Measurements from ENCODE around the gene SLC9A6. TPM values are rescaled to one million over a fixed set of nuclear protein-coding genes. Genes with fewer than 3 reads are reported as not detected.

SLC9A6 gene
- total RNA-seq, 1 donor from 2014 or later = 15.5 TPM

GRCh38 chrX:136039968-136040367 lies 54.7 kb downstream of the SLC9A6 start:
- Mint-ChIP-seq H3K36me3 (ENCODE audit: unreplicated experiment) (no peaks in the 10 kb centered on the region), H3K4me3 (ENCODE audit: unreplicated experiment) (no peak overlapping the region), H3K27ac (ENCODE audit: unreplicated experiment) (no peak overlapping the region), H3K9me3 (ENCODE audit: unreplicated experiment) (no peaks in the 10 kb centered on the region), H3K4me1 (ENCODE audit: low read depth, unreplicated experiment) (no peaks in the 10 kb centered on the region), H3K27me3 (ENCODE audit: unreplicated experiment) (no peaks in the 10 kb centered on the region)
- DNase-seq = no peak
- no peak for TF ChIP-seq CTCF (IDR thresholded peaks at IDR 0.05; ENCODE audit: partially characterized antibody, unreplicated experiment)

GRCh38 chrX:136041254-136041812 lies 56.1 kb downstream of the SLC9A6 start:
- no peaks in the 10 kb centered on the region for H3K27me3 Mint-ChIP-seq (ENCODE audit: unreplicated experiment)
- H3K4me1 Mint-ChIP-seq (ENCODE audit: low read depth, unreplicated experiment) = no peaks in the 10 kb centered on the region
- H3K27ac Mint-ChIP-seq (ENCODE audit: unreplicated experiment) = no peak overlapping the region
- DNase-seq = no peak
- TF ChIP-seq CTCF (IDR thresholded peaks at IDR 0.05; ENCODE audit: partially characterized antibody, unreplicated experiment) = no peak
- H3K4me3 Mint-ChIP-seq (ENCODE audit: unreplicated experiment) = no peak overlapping the region
- H3K36me3 Mint-ChIP-seq (ENCODE audit: unreplicated experiment) = no peaks in the 10 kb centered on the region
- H3K9me3 Mint-ChIP-seq (ENCODE audit: unreplicated experiment) = no peaks in the 10 kb centered on the region

- H3K27me3 Mint-ChIP-seq (ENCODE audit: unreplicated experiment) = peaks cover 2% of the 10 kb centered on the region
- no peaks in the 10 kb centered on the region for H3K36me3 Mint-ChIP-seq (ENCODE audit: unreplicated experiment)
- no peaks in the 10 kb centered on the region for H3K4me1 Mint-ChIP-seq (ENCODE audit: low read depth, unreplicated experiment)
- H3K9me3 Mint-ChIP-seq (ENCODE audit: unreplicated experiment) = no peaks in the 10 kb centered on the region
- no peak overlapping the region for H3K4me3 Mint-ChIP-seq (ENCODE audit: unreplicated experiment)
- DNase-seq = no peak
- TF ChIP-seq CTCF (IDR thresholded peaks at IDR 0.05; ENCODE audit: partially characterized antibody, unreplicated experiment) = no peak
- H3K27ac Mint-ChIP-seq (ENCODE audit: unreplicated experiment) = no peak overlapping the region
These were observed 59.8 kb downstream of the SLC9A6 start for GRCh38 chrX:136045008-136045407.

GRCh38 chrX:136046295-136047015 lies 61.2 kb downstream of the SLC9A6 start:
- Mint-ChIP-seq H3K27ac (ENCODE audit: unreplicated experiment) (no peak overlapping the region), H3K9me3 (ENCODE audit: unreplicated experiment) (no peaks in the 10 kb centered on the region), H3K4me3 (ENCODE audit: unreplicated experiment) (no peak overlapping the region), H3K4me1 (ENCODE audit: low read depth, unreplicated experiment) (no peaks in the 10 kb centered on the region), H3K27me3 (ENCODE audit: unreplicated experiment) (peaks cover 2% of the 10 kb centered on the region), H3K36me3 (ENCODE audit: unreplicated experiment) (no peaks in the 10 kb centered on the region)
- TF ChIP-seq CTCF (IDR thresholded peaks at IDR 0.05; ENCODE audit: partially characterized antibody, unreplicated experiment) = no peak
- no peak for DNase-seq

- no peak for DNase-seq
- no peak for TF ChIP-seq CTCF (IDR thresholded peaks at IDR 0.05; ENCODE audit: partially characterized antibody, unreplicated experiment)
- H3K27me3 Mint-ChIP-seq (ENCODE audit: unreplicated experiment) = peaks cover 2% of the 10 kb centered on the region
- no peaks in the 10 kb centered on the region for H3K4me1 Mint-ChIP-seq (ENCODE audit: low read depth, unreplicated experiment)
- no peaks in the 10 kb centered on the region for H3K9me3 Mint-ChIP-seq (ENCODE audit: unreplicated experiment)
- H3K27ac Mint-ChIP-seq (ENCODE audit: unreplicated experiment) = no peak overlapping the region
- no peaks in the 10 kb centered on the region for H3K36me3 Mint-ChIP-seq (ENCODE audit: unreplicated experiment)
- H3K4me3 Mint-ChIP-seq (ENCODE audit: unreplicated experiment) = no peak overlapping the region
These were observed 61.9 kb downstream of the SLC9A6 start for GRCh38 chrX:136047016-136047642.

All from glutamatergic neuron (in vitro differentiated cells).